Inflammatory macrophage treated with lipopolysaccharide for 4 hours (primary cell): ENCODE measurements around the gene CNTFR.
"Not testable (repeated sequence)": the region's sequence is repeated elsewhere in the genome, so short reads cannot be mapped to it uniquely, and the experiment has no call there.

Experiments used
- DNase-seq: peaks from one replicate; pipeline ENCODE4 v3.0.0-alpha.2; 2020

CNTFR gene

GRCh38 chr9:34589636-34590380 is at the start of gene CNTFR:
CNTFR (minus strand) TSS chr9:34589724; CDS start chr9:34568981, 20,743 bp downstream.
- DNase-seq = no peak

DNA sequence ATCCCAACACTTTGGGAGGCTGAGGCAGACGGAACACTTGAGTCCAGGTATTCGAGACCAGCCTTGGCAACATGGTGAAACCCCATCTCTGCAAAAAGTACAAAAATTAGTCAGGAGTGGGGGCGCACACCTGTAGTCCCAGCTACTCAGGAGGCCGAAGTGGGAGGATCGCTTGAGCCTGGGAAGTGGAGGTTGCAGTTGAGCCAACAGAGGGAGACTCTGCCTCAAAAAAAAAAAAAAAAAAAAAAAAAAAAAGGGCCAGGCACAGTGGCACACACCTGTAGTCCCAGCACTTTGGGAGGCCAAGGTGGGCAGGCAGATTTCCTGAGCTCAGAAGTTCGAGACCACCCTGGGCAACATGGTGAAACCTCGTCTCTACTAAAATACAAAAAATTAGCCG is 49.8 kb upstream of the CNTFR start:
- DNase-seq = not testable (repeated sequence)

DNA sequence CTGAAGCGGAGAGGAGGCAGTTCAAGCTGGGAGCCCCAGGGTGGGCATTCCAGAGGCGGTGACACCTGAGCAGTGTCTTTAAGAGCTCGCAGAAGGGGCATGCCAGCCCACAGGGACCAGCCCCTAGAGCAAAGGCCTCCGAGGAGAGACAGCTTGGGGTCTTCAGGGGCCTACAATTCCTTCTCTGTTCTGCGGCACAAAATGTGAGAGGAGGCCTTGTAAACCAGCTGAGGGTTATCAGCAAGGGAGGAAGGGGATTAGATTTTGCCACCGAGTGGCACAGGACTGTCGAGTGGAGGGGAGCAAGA is 48.6 kb upstream of the CNTFR start:
- no peak for DNase-seq

- peak; percentile 92 for DNase-seq
Observed at GRCh38 chr9:34637356-34638137, 48.0 kb upstream of the CNTFR start, which contains the start of gene SIGMAR1. SIGMAR1 (minus strand) TSS chr9:34637787; CDS start chr9:34637697, 90 bp downstream.

DNA sequence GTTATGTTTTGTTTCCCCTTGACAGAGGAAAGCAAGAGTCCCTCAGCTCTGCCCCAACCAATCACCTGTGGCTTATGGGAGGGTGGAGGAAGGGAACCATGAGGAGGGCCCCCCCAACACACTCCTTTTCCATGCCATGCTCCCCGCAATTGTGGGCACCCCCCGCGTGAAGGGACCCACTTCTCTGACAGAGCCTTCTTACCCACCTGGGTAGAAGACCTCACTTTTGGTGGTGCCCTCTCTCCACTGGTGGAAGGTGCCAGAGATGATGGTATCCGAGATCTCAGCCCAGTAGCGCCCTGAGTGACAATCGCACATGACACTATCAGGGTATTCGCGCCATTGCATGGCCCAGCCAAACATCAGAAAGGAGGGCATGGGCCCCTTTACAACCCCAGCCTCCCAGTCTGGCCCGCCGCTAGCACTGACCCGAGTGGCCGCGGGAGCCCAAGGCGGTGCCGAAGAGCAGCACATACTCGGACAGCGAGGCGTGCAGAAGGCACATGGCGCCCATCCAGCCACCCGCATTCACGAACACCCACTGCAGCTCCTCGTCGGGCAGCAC is 47.3 kb upstream of the CNTFR start:
- no peak for DNase-seq

DNA sequence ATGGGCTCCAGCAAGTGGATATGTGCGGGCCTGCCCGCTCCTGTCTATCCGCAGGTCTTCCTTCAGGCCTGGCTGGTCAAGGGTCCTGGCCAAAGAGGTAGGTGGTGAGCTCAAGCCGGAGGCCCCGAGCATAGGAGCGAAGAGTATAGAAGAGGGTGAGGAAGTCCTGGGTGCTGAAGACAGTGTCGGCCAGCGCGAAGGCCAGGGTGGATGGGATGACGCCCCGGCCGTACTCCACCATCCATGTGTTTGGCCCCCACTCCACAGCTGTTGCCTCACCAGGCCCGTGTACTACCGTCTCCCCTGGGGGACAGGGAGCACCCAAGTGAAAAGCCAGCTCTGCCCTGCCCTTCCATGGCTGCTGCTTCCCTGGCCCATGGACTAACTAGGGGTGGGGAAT is 46.0 kb upstream of the CNTFR start:
- no peak for DNase-seq

DNA sequence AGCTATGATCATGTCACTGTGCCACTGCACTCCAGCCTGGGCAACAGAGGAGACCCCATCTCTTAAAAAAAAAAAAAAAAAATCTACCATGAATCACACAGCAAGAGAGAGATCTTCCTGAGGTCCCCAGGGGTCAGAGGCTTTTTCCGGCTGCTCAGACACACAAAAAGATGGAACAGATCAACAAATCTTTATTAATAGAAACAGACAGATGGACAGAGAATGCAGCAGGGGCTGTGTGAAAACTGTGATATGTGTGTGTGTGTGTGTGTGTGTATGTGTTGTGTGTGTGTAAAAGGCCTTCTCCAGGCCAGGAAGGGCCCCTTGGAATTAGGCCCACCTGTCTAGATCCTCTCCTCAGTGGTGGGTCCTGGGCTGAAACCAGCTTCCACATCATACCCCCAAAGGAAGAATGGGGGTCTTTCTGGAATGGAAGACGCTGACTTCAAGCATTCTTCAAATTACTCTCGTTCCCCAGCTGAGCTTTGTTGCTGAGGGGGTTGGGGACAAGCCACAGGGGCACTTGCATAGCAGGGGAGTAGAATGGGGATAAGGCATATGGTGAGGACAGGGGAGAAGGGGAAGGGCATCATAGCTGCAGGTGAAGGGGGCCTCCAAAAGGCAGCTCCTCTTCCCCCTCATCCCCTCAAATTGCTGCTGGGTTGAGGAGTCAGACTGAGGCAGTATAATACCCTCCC is 45.2 kb upstream of the CNTFR start:
- DNase-seq = no peak

- DNase-seq = peak; percentile 62
Observed at GRCh38 chr9:34633851-34634550, 44.5 kb upstream of the CNTFR start.

GRCh38 chr9:34633166-34633565 is 43.6 kb upstream of the CNTFR start:
- no peak for DNase-seq

DNA sequence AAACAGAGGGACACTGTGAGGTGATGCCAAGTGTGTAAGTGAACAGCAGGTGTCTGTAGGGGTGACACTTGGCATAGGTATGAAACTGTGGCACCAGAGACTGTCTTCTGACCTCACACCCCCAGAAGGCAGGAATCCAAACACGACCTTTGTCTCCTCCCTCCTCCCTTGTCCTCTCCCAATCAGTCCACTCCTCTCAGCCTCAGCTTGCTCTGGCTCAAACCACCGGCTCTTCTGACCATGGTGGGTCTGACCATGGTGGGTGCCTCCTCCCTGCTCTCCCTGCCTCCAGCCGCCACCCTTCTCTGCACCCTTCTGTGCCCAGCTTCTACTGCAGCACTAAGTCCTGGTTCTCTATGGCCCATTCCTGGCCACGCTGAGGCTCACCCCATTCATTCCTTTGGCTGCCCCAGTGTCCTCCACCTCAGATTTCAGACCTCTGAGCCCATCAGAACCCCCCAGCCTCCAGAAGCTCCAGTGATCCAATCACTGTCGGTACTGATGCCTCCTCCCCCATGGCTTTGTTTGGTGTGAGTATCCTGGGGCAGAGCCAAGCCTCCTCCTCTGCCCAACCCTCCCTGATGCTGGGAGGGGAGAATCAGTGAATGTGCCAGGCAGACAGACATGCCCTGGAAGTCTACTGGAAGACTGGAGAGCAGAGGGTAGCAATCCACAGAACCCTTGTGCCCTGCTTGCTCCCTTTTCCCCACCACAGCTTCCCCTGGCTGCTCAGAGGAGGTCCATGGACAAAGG is 41.1 kb upstream of the CNTFR start:
- DNase-seq = no peak

GRCh38 chr9:34629491-34629808 is 39.9 kb upstream of the CNTFR start:
- DNase-seq = no peak

DNA sequence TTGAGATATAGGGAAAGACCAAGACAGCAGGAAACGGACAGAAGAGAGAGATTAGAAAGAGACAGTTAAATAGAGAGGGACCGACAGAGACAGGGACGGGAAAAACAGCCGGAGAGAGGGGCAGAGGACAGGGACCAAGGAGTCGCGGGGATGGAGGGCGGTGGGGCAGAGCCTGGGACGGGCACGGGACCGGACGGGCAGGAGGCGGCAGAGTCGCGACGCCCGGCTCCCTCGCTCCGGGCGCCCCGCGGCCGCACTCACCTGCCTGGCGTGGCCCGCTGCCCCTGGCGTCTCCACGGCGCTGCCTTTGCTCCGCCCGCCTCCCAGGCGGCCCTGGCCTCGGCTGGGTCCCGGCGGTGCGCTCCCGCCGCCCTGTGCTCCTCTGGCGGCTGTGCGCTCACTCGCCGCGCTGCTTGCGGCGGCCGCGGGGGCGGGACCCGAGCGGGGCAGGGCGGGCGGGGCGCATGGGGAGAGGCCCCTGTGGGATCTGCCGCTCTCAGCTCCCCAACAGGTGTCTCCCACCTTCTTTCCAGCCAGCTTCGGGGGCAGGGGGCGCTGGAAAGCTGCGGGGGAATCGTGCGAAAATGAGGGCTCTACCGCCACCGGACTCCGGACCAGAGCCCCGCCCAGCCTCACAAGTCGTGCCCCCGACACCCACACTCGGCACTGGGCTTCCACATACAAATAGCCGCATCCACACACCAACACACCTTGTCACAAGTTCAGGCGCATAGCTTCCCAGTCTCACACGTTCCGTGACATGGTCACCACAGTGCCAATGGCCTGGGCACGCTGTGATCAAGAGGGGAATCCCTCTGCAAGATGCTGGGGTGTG is 39.3 kb upstream of the CNTFR start, which contains the start of gene ARID3C:
TSS of gene ARID3C (minus strand) at position 411 of the 835 bp plus-strand sequence. CDS start 1,052 bp downstream, outside the sequence.
- no peak for DNase-seq

DNA sequence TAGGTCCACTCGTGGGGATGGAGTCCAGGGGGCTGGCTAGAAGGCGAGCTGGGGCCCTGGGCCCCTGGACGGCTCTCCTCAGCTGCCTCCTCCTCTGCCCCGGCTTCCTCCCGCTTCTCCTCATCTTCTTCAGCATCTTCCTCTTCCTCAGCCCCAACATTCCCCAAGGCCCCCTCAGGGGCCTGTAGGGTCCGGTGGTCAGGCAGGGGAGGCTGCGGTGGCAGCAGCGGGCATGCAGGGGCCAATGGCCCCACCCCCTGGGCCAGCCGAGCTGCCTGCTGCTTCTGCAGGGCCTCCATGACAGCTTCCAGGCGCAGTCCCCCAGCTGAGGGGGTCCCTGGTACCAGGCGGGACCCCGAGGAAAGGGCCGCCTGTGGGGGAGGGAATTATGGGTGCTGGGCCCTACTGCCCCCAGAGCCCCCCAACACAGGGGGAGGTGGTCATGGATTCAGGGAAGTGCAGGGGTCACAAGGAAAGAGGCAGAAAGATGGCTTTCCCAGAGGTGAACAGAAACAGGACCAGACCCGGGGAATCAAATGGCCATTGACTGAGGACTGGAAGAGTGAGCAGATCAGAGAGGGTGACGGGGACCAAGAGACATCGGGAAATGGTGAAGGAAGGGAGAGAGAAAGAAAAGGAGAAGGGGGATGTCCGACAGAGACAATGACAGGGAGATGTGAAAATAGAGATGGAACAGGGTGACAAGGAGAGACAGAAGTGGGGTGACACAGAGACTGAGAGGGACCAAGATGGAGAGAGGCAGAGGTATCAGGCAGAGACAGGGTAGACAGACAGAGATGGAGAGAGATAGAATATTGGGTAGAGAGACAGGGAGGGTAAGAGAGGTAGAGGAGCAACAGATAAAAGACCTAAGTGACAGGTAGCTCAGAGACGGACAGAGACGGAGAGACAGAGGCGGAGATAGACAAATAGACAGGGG is 38.5 kb upstream of the CNTFR start:
- no peak for DNase-seq

DNA sequence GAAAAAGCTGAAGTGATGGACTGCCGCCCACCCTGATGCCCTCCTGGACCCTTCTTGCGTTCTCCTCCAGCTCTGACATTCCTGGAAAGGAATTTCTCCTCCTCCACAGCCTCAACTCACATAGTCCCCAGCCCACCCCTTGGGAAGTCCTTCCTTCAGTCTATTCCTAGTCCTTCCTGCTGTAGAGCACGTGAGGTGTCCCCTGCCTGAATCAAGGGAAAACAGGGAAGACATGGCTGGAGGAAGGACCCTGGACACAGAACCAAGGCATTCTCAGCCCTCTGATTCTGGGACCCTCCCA is 35.6 kb upstream of the CNTFR start:
- DNase-seq = no peak

DNA sequence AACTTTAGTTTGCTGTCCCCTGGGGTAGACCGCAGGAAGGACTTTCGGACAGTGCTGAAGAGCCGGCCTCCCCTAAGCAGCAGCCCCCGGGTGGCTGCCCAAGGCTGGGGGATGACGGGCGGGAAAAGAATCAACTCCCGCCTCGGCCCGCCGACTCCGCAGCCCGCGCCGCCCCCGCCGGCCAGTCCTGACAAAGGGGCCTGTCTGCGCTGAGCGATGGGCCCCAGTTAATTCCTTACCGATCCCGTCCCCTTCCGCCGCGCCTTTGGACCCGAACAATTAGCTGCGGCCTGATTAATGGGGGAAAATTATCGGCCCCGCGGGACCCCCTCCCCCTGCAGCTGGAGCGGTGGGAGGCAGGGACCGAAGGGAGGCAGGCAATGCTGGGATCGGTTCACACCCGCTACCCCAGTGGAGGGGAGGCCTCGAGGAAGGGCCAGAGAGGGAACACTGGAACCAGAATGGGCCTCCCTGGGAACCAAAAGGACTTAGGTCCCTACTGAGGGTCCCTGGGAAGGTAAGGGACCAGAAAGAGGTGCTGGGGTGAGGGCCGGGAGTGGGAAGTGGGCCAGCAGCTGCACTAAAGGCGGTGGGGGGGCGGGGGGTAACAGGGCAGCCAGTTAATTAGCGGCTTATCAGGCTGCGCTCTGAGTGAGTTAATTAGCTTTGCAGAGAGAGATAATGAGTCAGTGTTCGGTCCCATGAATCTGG is 35.1 kb upstream of the CNTFR start:
- DNase-seq = no peak

GRCh38 chr9:34623374-34624235 is 34.1 kb upstream of the CNTFR start:
- DNase-seq = no peak

- peak; percentile 98 for DNase-seq
Observed at GRCh38 chr9:34620061-34620994, 30.8 kb upstream of the CNTFR start, which contains the start of gene DCTN3. DCTN3 (minus strand) TSS chr9:34620495; CDS start chr9:34620464, 31 bp downstream.
